Stimulated activated memory B cell treated with anti-CD40 and anti-IgM and Interleukin-4, amounts not matched to agents 10 μg/mL and 1 μg/mL and 100 μg/mL, for 72 hours (primary cell): ENCODE data around the gene CNTN5.

Experiments used
- ATAC-seq: fragments of 150-1000 bp; cut with Tn5 transposase; 2 replicates; pipeline ENCODE4 v1.10.0; 2021
- H3K27ac Mint-ChIP-seq: one replicate; pipeline ENCODE4 v1.8.0; 2022; ENCODE audit warnings: mild to moderate bottlenecking, mixed read lengths
- H3K27me3 Mint-ChIP-seq: one replicate; pipeline ENCODE4 v1.8.0; 2022; ENCODE audit warnings: mixed read lengths
- H3K36me3 Mint-ChIP-seq: one replicate; pipeline ENCODE4 v1.8.0; 2022; ENCODE audit warnings: mixed read lengths
- H3K4me1 Mint-ChIP-seq: one replicate; pipeline ENCODE4 v1.8.0; 2022; ENCODE audit warnings: mixed read lengths
- H3K4me3 Mint-ChIP-seq: one replicate; pipeline ENCODE4 v1.8.0; 2022; ENCODE audit warnings: mild to moderate bottlenecking, moderate library complexity, mixed read lengths
- H3K9me3 Mint-ChIP-seq: one replicate; pipeline ENCODE4 v1.8.0; 2022; ENCODE audit warnings: mixed read lengths

Gene CNTN5

GRCh38 chr11:100013011-100013410, 992.3 kb downstream of the CNTN5 start:
- Mint-ChIP-seq H3K4me1 (no peaks in the 10 kb centered on the region), H3K27me3 (no peaks in the 10 kb centered on the region), H3K4me3 (no peak overlapping the region), H3K9me3 (peaks cover under 1% of the 10 kb centered on the region), H3K36me3 (no peaks in the 10 kb centered on the region), H3K27ac (no peak overlapping the region)
- no peak for ATAC-seq

GRCh38 chr11:100031973-100032372, 1011.2 kb downstream of the CNTN5 start:
- Mint-ChIP-seq H3K27me3 (no peaks in the 10 kb centered on the region), H3K4me1 (no peaks in the 10 kb centered on the region), H3K27ac (no peak overlapping the region), H3K9me3 (peaks cover 2% of the 10 kb centered on the region), H3K36me3 (no peaks in the 10 kb centered on the region), H3K4me3 (no peak overlapping the region)
- no peak for ATAC-seq

- no peaks in the 10 kb centered on the region for H3K4me1 Mint-ChIP-seq
- no peak for ATAC-seq
- H3K9me3 Mint-ChIP-seq, result peaks cover 2% of the 10 kb centered on the region
- no peak overlapping the region for H3K4me3 Mint-ChIP-seq
- no peak overlapping the region for H3K27ac Mint-ChIP-seq
- H3K36me3 Mint-ChIP-seq, result no peaks in the 10 kb centered on the region
- H3K27me3 Mint-ChIP-seq, result no peaks in the 10 kb centered on the region
Observed at GRCh38 chr11:100061006-100061405, 1040.3 kb downstream of the CNTN5 start.

- no peaks in the 10 kb centered on the region for H3K4me1 Mint-ChIP-seq
- no peak overlapping the region for H3K4me3 Mint-ChIP-seq
- no peaks in the 10 kb centered on the region for H3K36me3 Mint-ChIP-seq
- no peak overlapping the region for H3K27ac Mint-ChIP-seq
- H3K9me3 Mint-ChIP-seq, result peaks cover 2% of the 10 kb centered on the region
- ATAC-seq, result no peak
- no peaks in the 10 kb centered on the region for H3K27me3 Mint-ChIP-seq
Observed at GRCh38 chr11:100066399-100066798, 1045.7 kb downstream of the CNTN5 start.

GRCh38 chr11:100068116-100068515, 1047.4 kb downstream of the CNTN5 start:
- Mint-ChIP-seq H3K27ac (no peak overlapping the region), H3K36me3 (no peaks in the 10 kb centered on the region), H3K4me3 (no peak overlapping the region), H3K9me3 (no peaks in the 10 kb centered on the region), H3K4me1 (no peaks in the 10 kb centered on the region), H3K27me3 (no peaks in the 10 kb centered on the region)
- no peak for ATAC-seq

GRCh38 chr11:100072131-100072530, 1051.4 kb downstream of the CNTN5 start:
- no peak overlapping the region for H3K4me3 Mint-ChIP-seq
- H3K27me3 Mint-ChIP-seq, result no peaks in the 10 kb centered on the region
- no peaks in the 10 kb centered on the region for H3K4me1 Mint-ChIP-seq
- H3K27ac Mint-ChIP-seq, result no peak overlapping the region
- no peaks in the 10 kb centered on the region for H3K9me3 Mint-ChIP-seq
- no peaks in the 10 kb centered on the region for H3K36me3 Mint-ChIP-seq
- ATAC-seq, result no peak

GRCh38 chr11:100080381-100080780, 1059.6 kb downstream of the CNTN5 start:
- H3K4me3 Mint-ChIP-seq, result no peak overlapping the region
- H3K4me1 Mint-ChIP-seq, result no peaks in the 10 kb centered on the region
- peaks cover 3% of the 10 kb centered on the region for H3K9me3 Mint-ChIP-seq
- no peaks in the 10 kb centered on the region for H3K36me3 Mint-ChIP-seq
- no peak overlapping the region for H3K27ac Mint-ChIP-seq
- no peak for ATAC-seq
- no peaks in the 10 kb centered on the region for H3K27me3 Mint-ChIP-seq

- Mint-ChIP-seq H3K27me3 (no peaks in the 10 kb centered on the region), H3K4me1 (no peaks in the 10 kb centered on the region), H3K27ac (no peak overlapping the region)
Observed at GRCh38 chr11:100080821-100081220, 1060.1 kb downstream of the CNTN5 start.

GRCh38 chr11:100093698-100094097, 1072.9 kb downstream of the CNTN5 start:
- no peaks in the 10 kb centered on the region for H3K4me1 Mint-ChIP-seq
- no peaks in the 10 kb centered on the region for H3K36me3 Mint-ChIP-seq
- peaks cover 6% of the 10 kb centered on the region for H3K9me3 Mint-ChIP-seq
- no peak overlapping the region for H3K27ac Mint-ChIP-seq
- H3K27me3 Mint-ChIP-seq, result no peaks in the 10 kb centered on the region
- no peak overlapping the region for H3K4me3 Mint-ChIP-seq
- no peak for ATAC-seq

More at GRCh38 chr11:100080821-100081220, 1060.1 kb downstream of the CNTN5 start:
- ATAC-seq, result no peak
- peaks cover 3% of the 10 kb centered on the region for H3K9me3 Mint-ChIP-seq
- H3K4me3 Mint-ChIP-seq, result no peak overlapping the region
- no peaks in the 10 kb centered on the region for H3K36me3 Mint-ChIP-seq

- no peak overlapping the region for H3K4me3 Mint-ChIP-seq
- ATAC-seq, result no peak
- H3K27ac Mint-ChIP-seq, result no peak overlapping the region
- no peaks in the 10 kb centered on the region for H3K4me1 Mint-ChIP-seq
- peaks cover 6% of the 10 kb centered on the region for H3K9me3 Mint-ChIP-seq
- H3K36me3 Mint-ChIP-seq, result no peaks in the 10 kb centered on the region
- no peaks in the 10 kb centered on the region for H3K27me3 Mint-ChIP-seq
Observed at GRCh38 chr11:100094121-100094865, 1073.5 kb downstream of the CNTN5 start.

- Mint-ChIP-seq H3K36me3 (no peaks in the 10 kb centered on the region), H3K4me1 (no peaks in the 10 kb centered on the region), H3K27me3 (no peaks in the 10 kb centered on the region), H3K4me3 (no peak overlapping the region), H3K9me3 (peaks cover 6% of the 10 kb centered on the region), H3K27ac (no peak overlapping the region)
- ATAC-seq, result no peak
Observed at GRCh38 chr11:100095809-100096208, 1075.1 kb downstream of the CNTN5 start.

- Mint-ChIP-seq H3K4me1 (no peaks in the 10 kb centered on the region), H3K36me3 (no peaks in the 10 kb centered on the region), H3K27me3 (no peaks in the 10 kb centered on the region), H3K27ac (no peak overlapping the region), H3K4me3 (no peak overlapping the region), H3K9me3 (peaks cover 5% of the 10 kb centered on the region)
- no peak for ATAC-seq
Observed at GRCh38 chr11:100098560-100098959, 1077.8 kb downstream of the CNTN5 start.

- Mint-ChIP-seq H3K9me3 (peaks cover 2% of the 10 kb centered on the region), H3K27ac (no peak overlapping the region), H3K36me3 (no peaks in the 10 kb centered on the region), H3K4me3 (no peak overlapping the region), H3K27me3 (no peaks in the 10 kb centered on the region), H3K4me1 (no peaks in the 10 kb centered on the region)
- no peak for ATAC-seq
Observed at GRCh38 chr11:100105255-100105981, 1084.7 kb downstream of the CNTN5 start.

- H3K36me3 Mint-ChIP-seq, result no peaks in the 10 kb centered on the region
- no peaks in the 10 kb centered on the region for H3K4me1 Mint-ChIP-seq
- no peak overlapping the region for H3K27ac Mint-ChIP-seq
- peaks cover 2% of the 10 kb centered on the region for H3K9me3 Mint-ChIP-seq
- H3K27me3 Mint-ChIP-seq, result no peaks in the 10 kb centered on the region
- ATAC-seq, result no peak
- H3K4me3 Mint-ChIP-seq, result no peak overlapping the region
Observed at GRCh38 chr11:100105982-100106358, 1085.2 kb downstream of the CNTN5 start.

GRCh38 chr11:100119176-100119575, 1098.4 kb downstream of the CNTN5 start:
- Mint-ChIP-seq H3K4me1 (no peaks in the 10 kb centered on the region), H3K27ac (no peak overlapping the region), H3K27me3 (no peaks in the 10 kb centered on the region), H3K36me3 (no peaks in the 10 kb centered on the region), H3K9me3 (peaks cover 6% of the 10 kb centered on the region), H3K4me3 (no peak overlapping the region)
- no peak for ATAC-seq

- Mint-ChIP-seq H3K27me3 (no peaks in the 10 kb centered on the region), H3K27ac (no peak overlapping the region), H3K4me1 (no peaks in the 10 kb centered on the region), H3K36me3 (no peaks in the 10 kb centered on the region), H3K9me3 (peaks cover 8% of the 10 kb centered on the region), H3K4me3 (no peak overlapping the region)
- ATAC-seq, result no peak
Observed at GRCh38 chr11:100133114-100133513, 1112.4 kb downstream of the CNTN5 start.
